Liver (tissue), 3 donors: ENCODE measurements around the gene ABCA13.

Experiments used
- FOXA1 ChIP-seq: IDR thresholded peaks from 2 replicates; pipeline ENCODE4 v1.6.1; 2016; ENCODE audit warnings: antibody characterized with exemption
- GABPA ChIP-seq, 2 donors: IDR thresholded peaks in 1 of 2; conservative IDR thresholded peaks in 1 of 2; 2 replicates each; pipeline ENCODE4 v1.6.1; 2016; ENCODE audit warnings: antibody characterized with exemption in 2 of 2, mild to moderate bottlenecking in 1 of 2, moderate library complexity in 1 of 2
- HNF4G ChIP-seq: IDR thresholded peaks from 2 replicates; pipeline ENCODE4 v1.6.1; 2016; ENCODE audit warnings: antibody characterized with exemption
- JUND ChIP-seq, 2 donors: IDR thresholded peaks; 2 replicates each; pipeline ENCODE4 v1.6.1; 2016; ENCODE audit warnings: antibody characterized with exemption in 2 of 2
- RAD21 ChIP-seq, 2 donors: IDR thresholded peaks; 2 replicates each; pipeline ENCODE4 v1.6.1; 2016; ENCODE audit warnings: antibody characterized with exemption in 2 of 2, mild to moderate bottlenecking in 2 of 2
- RXRA ChIP-seq, 2 donors: IDR thresholded peaks; 2 replicates each; pipeline ENCODE4 v1.6.1; 2017 to 2018; ENCODE audit warnings: antibody characterized with exemption in 2 of 2, mild to moderate bottlenecking in 1 of 2
- SP1 ChIP-seq: IDR thresholded peaks from 2 replicates; pipeline ENCODE4 v1.6.1; 2018; ENCODE audit warnings: antibody characterized with exemption, mild to moderate bottlenecking
- TAF1 ChIP-seq: conservative IDR thresholded peaks from 2 replicates; pipeline ENCODE4 v1.6.1; 2016; ENCODE audit warnings: antibody characterized with exemption, mild to moderate bottlenecking
- YY1 ChIP-seq: IDR thresholded peaks from 2 replicates; pipeline ENCODE4 v1.6.1; 2016; ENCODE audit warnings: antibody characterized with exemption, mild to moderate bottlenecking
- TF ChIP-seq, protein P1 (sequence below): fragments of 150-350 bp; IDR thresholded peaks from 2 replicates; pipeline ENCODE4 v1.5.1; 2017; ENCODE audit warnings: improper control_type of control experiment, low read depth, low read length; ENCODE audit not compliant: missing input control
- TF ChIP-seq, protein P2 (sequence below): IDR thresholded peaks from 2 replicates; pipeline ENCODE4 v1.6.1; 2016; ENCODE audit warnings: antibody characterized with exemption, mild to moderate bottlenecking
- TF ChIP-seq, protein P3 (sequence below): IDR thresholded peaks from 2 replicates; pipeline ENCODE4 v1.6.1; 2016; ENCODE audit warnings: antibody characterized with exemption
- TF ChIP-seq, protein P4 (sequence below): IDR thresholded peaks from 2 replicates; pipeline ENCODE4 v1.6.1; 2016; ENCODE audit warnings: antibody characterized with exemption
- donor health status: healthy.
- donor health status: healthy.

DNA sequence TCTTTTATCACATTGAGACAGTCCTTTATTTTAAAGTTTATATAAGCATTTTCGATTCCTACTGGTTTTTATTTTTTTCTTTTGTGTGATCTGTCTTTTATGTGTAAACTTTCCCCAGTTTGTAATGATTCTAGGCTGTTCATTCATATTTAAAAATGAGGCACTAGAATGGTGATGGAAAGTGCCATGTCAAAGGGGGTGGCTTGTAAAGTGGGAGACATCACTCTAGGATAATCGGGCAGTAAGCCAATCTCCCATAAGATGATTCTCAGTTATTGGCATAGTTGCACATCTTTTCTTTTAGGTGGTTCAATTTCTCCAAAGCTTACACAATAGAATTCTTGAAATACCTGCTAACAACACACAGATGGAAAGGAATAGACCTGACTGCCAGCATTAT, 90.4 kb downstream of the ABCA13 start:
- TF ChIP-seq GABPA (IDR thresholded peaks at IDR 0.05 in 1 of 2, conservative IDR thresholded peaks at IDR 0.05 in 1 of 2), result no peak
- TF ChIP-seq SP1, result no peak
- TF ChIP-seq, protein P1, sequence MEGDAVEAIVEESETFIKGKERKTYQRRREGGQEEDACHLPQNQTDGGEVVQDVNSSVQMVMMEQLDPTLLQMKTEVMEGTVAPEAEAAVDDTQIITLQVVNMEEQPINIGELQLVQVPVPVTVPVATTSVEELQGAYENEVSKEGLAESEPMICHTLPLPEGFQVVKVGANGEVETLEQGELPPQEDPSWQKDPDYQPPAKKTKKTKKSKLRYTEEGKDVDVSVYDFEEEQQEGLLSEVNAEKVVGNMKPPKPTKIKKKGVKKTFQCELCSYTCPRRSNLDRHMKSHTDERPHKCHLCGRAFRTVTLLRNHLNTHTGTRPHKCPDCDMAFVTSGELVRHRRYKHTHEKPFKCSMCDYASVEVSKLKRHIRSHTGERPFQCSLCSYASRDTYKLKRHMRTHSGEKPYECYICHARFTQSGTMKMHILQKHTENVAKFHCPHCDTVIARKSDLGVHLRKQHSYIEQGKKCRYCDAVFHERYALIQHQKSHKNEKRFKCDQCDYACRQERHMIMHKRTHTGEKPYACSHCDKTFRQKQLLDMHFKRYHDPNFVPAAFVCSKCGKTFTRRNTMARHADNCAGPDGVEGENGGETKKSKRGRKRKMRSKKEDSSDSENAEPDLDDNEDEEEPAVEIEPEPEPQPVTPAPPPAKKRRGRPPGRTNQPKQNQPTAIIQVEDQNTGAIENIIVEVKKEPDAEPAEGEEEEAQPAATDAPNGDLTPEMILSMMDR, result no peak
- no peak for TF ChIP-seq HNF4G
- no peak for TF ChIP-seq TAF1
- TF ChIP-seq, protein P2, sequence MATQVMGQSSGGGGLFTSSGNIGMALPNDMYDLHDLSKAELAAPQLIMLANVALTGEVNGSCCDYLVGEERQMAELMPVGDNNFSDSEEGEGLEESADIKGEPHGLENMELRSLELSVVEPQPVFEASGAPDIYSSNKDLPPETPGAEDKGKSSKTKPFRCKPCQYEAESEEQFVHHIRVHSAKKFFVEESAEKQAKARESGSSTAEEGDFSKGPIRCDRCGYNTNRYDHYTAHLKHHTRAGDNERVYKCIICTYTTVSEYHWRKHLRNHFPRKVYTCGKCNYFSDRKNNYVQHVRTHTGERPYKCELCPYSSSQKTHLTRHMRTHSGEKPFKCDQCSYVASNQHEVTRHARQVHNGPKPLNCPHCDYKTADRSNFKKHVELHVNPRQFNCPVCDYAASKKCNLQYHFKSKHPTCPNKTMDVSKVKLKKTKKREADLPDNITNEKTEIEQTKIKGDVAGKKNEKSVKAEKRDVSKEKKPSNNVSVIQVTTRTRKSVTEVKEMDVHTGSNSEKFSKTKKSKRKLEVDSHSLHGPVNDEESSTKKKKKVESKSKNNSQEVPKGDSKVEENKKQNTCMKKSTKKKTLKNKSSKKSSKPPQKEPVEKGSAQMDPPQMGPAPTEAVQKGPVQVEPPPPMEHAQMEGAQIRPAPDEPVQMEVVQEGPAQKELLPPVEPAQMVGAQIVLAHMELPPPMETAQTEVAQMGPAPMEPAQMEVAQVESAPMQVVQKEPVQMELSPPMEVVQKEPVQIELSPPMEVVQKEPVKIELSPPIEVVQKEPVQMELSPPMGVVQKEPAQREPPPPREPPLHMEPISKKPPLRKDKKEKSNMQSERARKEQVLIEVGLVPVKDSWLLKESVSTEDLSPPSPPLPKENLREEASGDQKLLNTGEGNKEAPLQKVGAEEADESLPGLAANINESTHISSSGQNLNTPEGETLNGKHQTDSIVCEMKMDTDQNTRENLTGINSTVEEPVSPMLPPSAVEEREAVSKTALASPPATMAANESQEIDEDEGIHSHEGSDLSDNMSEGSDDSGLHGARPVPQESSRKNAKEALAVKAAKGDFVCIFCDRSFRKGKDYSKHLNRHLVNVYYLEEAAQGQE, result no peak
- no peak for TF ChIP-seq RAD21 (IDR thresholded peaks at IDR 0.05)
- no peak for TF ChIP-seq JUND (IDR thresholded peaks at IDR 0.05)
- TF ChIP-seq, protein P3, sequence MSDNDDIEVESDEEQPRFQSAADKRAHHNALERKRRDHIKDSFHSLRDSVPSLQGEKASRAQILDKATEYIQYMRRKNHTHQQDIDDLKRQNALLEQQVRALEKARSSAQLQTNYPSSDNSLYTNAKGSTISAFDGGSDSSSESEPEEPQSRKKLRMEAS, result no peak
- no peak for TF ChIP-seq YY1
- TF ChIP-seq RXRA (IDR thresholded peaks at IDR 0.05), result no peak
- no peak for TF ChIP-seq FOXA1
- TF ChIP-seq, protein P4, sequence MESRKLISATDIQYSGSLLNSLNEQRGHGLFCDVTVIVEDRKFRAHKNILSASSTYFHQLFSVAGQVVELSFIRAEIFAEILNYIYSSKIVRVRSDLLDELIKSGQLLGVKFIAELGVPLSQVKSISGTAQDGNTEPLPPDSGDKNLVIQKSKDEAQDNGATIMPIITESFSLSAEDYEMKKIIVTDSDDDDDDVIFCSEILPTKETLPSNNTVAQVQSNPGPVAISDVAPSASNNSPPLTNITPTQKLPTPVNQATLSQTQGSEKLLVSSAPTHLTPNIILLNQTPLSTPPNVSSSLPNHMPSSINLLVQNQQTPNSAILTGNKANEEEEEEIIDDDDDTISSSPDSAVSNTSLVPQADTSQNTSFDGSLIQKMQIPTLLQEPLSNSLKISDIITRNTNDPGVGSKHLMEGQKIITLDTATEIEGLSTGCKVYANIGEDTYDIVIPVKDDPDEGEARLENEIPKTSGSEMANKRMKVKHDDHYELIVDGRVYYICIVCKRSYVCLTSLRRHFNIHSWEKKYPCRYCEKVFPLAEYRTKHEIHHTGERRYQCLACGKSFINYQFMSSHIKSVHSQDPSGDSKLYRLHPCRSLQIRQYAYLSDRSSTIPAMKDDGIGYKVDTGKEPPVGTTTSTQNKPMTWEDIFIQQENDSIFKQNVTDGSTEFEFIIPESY, result no peak
